Measurements from ENCODE around the gene RSPH1. TPM values are rescaled to one million over a fixed set of nuclear protein-coding genes. Genes with fewer than 3 reads are reported as not detected.

Gene RSPH1
- total RNA-seq, 1 experiment from 2014 or later = 0.51 TPM

DNA sequence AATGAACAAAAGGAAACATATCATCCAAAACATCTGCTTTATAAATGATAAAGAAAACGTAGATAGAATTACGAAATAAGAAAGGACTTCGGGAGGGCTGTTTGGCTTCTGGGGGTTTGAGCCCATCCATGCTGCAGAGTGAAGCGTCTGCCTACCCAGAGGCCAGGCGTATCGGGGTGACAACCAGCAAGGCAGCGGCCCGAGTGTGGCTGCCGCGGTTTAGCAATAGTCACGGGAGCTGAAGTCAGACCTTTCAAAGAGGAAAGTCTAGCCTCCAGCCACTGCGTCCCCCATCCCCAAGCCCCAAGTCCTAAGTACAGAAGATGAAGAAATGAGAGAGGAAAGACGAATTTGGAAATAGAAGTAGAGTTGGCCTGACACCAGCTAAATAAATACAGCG, 26.2 kb upstream of the RSPH1 start:
- Histone ChIP-seq H3K9me2 (replicated peaks; ENCODE audit: low read length) (no peaks in the 10 kb centered on the region), H3K27me3 (ENCODE audit: low read length) (no peaks in the 10 kb centered on the region), H3K36me3 (ENCODE audit: low read depth, low read length) (peaks cover 46% of the 10 kb centered on the region), H3F3A (ENCODE audit: low read length, unreplicated experiment) (no peaks in the 10 kb centered on the region), H2AFZ (ENCODE audit: low read length) (no peak overlapping the region), H3K9me3 (ENCODE audit: low read length) (no peaks in the 10 kb centered on the region), H3K9ac (ENCODE audit: low read length) (no peak overlapping the region), H4K20me1 (ENCODE audit: low read length) (no peaks in the 10 kb centered on the region), H3K4me2 (ENCODE audit: low read length) (no peak overlapping the region), H3K27ac (ENCODE audit: low read length) (no peak overlapping the region), H3K4me3 (ENCODE audit: low read length) (no peak overlapping the region), H3K4me1 (ENCODE audit: insufficient read depth, low read length) (peaks cover 40% of the 10 kb centered on the region), H3K79me2 (ENCODE audit: low read length) (peaks cover 46% of the 10 kb centered on the region)
- no TSS peak for BruUV-seq (replicated peaks)
- ChIA-PET CTCF (no interaction called here), POLR2A (ENCODE audit: unreplicated experiment) (no interaction called here)
- TF ChIP-seq EZH2phosphoT487 (IDR thresholded peaks at IDR 0.05; ENCODE audit: borderline replicate concordance, low read length) = no peak
- DNase-seq (no peak), ATAC-seq (no peak)
- intact Hi-C loops (cut with micrococcal nuclease) = no loop called here

DNA sequence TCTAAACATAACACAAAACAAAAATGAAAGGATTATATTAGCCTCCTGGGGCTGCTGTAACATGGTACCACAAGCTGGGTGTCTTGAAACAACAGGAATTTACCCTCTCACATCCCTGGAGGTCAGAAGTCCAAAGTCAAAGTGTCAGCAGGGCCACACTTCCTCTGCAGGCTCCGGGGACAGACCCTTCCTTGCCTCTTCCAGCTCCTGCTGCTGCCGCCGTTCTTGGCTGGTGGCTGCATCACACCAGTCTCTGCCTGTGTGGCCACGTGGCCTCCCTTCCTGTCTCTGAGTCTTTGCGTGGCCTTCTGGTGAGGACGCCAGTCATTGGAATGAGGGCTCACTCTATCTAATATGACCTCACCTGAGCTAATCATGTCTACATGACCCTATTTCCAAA, 25.8 kb upstream of the RSPH1 start:
- peaks cover 44% of the 10 kb centered on the region for H3K36me3 ChIP-seq (ENCODE audit: low read depth, low read length)
- no peaks in the 10 kb centered on the region for H4K20me1 ChIP-seq (ENCODE audit: low read length)
- peaks cover 44% of the 10 kb centered on the region for H3K4me1 ChIP-seq (ENCODE audit: insufficient read depth, low read length)
- TF ChIP-seq, protein P1, sequence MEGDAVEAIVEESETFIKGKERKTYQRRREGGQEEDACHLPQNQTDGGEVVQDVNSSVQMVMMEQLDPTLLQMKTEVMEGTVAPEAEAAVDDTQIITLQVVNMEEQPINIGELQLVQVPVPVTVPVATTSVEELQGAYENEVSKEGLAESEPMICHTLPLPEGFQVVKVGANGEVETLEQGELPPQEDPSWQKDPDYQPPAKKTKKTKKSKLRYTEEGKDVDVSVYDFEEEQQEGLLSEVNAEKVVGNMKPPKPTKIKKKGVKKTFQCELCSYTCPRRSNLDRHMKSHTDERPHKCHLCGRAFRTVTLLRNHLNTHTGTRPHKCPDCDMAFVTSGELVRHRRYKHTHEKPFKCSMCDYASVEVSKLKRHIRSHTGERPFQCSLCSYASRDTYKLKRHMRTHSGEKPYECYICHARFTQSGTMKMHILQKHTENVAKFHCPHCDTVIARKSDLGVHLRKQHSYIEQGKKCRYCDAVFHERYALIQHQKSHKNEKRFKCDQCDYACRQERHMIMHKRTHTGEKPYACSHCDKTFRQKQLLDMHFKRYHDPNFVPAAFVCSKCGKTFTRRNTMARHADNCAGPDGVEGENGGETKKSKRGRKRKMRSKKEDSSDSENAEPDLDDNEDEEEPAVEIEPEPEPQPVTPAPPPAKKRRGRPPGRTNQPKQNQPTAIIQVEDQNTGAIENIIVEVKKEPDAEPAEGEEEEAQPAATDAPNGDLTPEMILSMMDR (conservative IDR thresholded peaks at IDR 0.05; ENCODE audit: low read depth, low read length) = no peak
- TF ChIP-seq EZH2phosphoT487 (IDR thresholded peaks at IDR 0.05; ENCODE audit: borderline replicate concordance, low read length) (no peak), EZH2 (IDR thresholded peaks at IDR 0.05; ENCODE audit: low read length, unreplicated experiment) (no peak)
- peaks cover 51% of the 10 kb centered on the region for H3K79me2 ChIP-seq (ENCODE audit: low read length)
- H3K4me3 ChIP-seq (ENCODE audit: low read length) = no peak overlapping the region
- H3K9me2 ChIP-seq (replicated peaks; ENCODE audit: low read length) = no peaks in the 10 kb centered on the region
- DNase-seq (no peak), ATAC-seq (no peak)
- no TSS peak for BruUV-seq (replicated peaks)
- no peak overlapping the region for H2AFZ ChIP-seq (ENCODE audit: low read length)
- H3K27me3 ChIP-seq (ENCODE audit: low read length) = no peaks in the 10 kb centered on the region
- CTCF ChIA-PET = no interaction called here
- no peak overlapping the region for H3K4me2 ChIP-seq (ENCODE audit: low read length)
- POLR2A ChIA-PET (ENCODE audit: unreplicated experiment) = no interaction called here
- no peaks in the 10 kb centered on the region for H3F3A ChIP-seq (ENCODE audit: low read length, unreplicated experiment)
- H3K27ac ChIP-seq (ENCODE audit: low read length) = no peak overlapping the region
- H3K9me3 ChIP-seq (ENCODE audit: low read length) = no peaks in the 10 kb centered on the region
- intact Hi-C loops (cut with micrococcal nuclease) = no loop called here
- no peak overlapping the region for H3K9ac ChIP-seq (ENCODE audit: low read length)

DNA sequence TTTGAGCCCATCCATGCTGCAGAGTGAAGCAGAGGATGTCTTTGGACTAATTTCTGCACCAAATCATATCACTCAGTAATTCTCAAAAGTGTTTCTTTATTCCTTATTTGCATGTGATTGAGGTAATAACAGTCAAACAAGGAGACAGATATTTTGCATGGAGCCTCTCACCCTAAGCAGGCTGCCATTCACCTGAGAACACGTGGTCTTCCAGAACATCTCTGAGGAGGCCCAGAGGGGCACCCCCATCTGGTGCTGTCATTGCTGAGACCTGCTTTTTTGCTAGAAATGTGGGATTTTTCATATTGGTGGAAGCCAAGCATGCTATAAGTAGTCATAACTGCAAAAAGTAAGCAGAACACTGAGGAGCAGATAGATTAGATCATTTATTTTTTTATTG, 25.4 kb upstream of the RSPH1 start:
- Histone ChIP-seq H3K4me2 (ENCODE audit: low read length) (no peak overlapping the region), H3K27me3 (ENCODE audit: low read length) (no peaks in the 10 kb centered on the region), H3K4me3 (ENCODE audit: low read length) (no peak overlapping the region), H2AFZ (ENCODE audit: low read length) (no peak overlapping the region), H4K20me1 (ENCODE audit: low read length) (no peaks in the 10 kb centered on the region), H3K9me3 (ENCODE audit: low read length) (no peaks in the 10 kb centered on the region), H3K27ac (ENCODE audit: low read length) (no peak overlapping the region), H3K9me2 (replicated peaks; ENCODE audit: low read length) (no peaks in the 10 kb centered on the region), H3K79me2 (ENCODE audit: low read length) (peaks cover 55% of the 10 kb centered on the region), H3K9ac (ENCODE audit: low read length) (no peak overlapping the region), H3K36me3 (ENCODE audit: low read depth, low read length) (peaks cover 40% of the 10 kb centered on the region), H3F3A (ENCODE audit: low read length, unreplicated experiment) (no peaks in the 10 kb centered on the region), H3K4me1 (ENCODE audit: insufficient read depth, low read length) (peaks cover 48% of the 10 kb centered on the region)
- intact Hi-C loops (cut with micrococcal nuclease) = no loop called here
- ATAC-seq = no peak
- TF ChIP-seq EZH2phosphoT487 (IDR thresholded peaks at IDR 0.05; ENCODE audit: borderline replicate concordance, low read length) (no peak), EZH2 (IDR thresholded peaks at IDR 0.05; ENCODE audit: low read length, unreplicated experiment) (no peak)
- CTCF ChIA-PET = no interaction called here
- DNase-seq = no peak
- POLR2A ChIA-PET (ENCODE audit: unreplicated experiment) = no interaction called here
- BruUV-seq (replicated peaks) = no TSS peak

DNA sequence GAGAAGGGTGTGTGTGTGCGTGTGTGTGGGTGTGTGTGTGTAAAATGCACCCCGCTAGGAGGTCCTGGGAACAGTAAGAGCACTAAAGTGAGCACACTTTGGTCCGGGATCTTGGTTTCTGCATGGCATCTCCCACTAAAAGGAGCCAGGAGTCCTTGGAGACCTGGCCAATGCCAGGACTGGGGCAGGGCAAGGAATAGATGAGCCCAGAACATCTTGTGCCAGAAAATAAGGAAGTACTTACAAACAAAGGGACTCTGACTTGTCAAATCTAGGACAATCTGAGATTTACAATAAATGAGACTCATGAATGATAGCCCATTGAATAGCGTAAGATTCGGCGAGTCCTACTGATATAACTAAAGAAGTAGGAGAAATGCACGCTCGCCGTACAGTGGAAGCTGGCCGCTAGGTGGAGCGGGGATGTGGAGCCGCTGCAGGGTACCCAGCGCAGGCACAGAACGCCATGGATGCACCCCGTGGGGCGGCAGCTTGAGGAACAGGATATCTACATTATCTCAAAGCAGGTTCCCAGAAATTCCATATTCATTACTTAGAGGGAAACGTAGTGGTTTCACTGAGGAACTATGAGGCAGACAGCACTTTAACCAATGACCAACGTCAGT, 24.7 kb upstream of the RSPH1 start:
- BruUV-seq (replicated peaks) = no TSS peak
- Histone ChIP-seq H3K9me3 (ENCODE audit: low read length) (no peaks in the 10 kb centered on the region), H2AFZ (ENCODE audit: low read length) (no peak overlapping the region), H3K4me2 (ENCODE audit: low read length) (no peak overlapping the region), H3K4me1 (ENCODE audit: insufficient read depth, low read length) (peaks cover 53% of the 10 kb centered on the region), H3K36me3 (ENCODE audit: low read depth, low read length) (peaks cover 34% of the 10 kb centered on the region), H3K79me2 (ENCODE audit: low read length) (peaks cover 59% of the 10 kb centered on the region), H3K27ac (ENCODE audit: low read length) (no peak overlapping the region), H3K27me3 (ENCODE audit: low read length) (no peaks in the 10 kb centered on the region), H3K9me2 (replicated peaks; ENCODE audit: low read length) (no peaks in the 10 kb centered on the region), H3K9ac (ENCODE audit: low read length) (no peak overlapping the region), H3K4me3 (ENCODE audit: low read length) (no peak overlapping the region), H3F3A (ENCODE audit: low read length, unreplicated experiment) (no peaks in the 10 kb centered on the region), H4K20me1 (ENCODE audit: low read length) (no peaks in the 10 kb centered on the region)
- DNase-seq (no peak), ATAC-seq (no peak)
- POLR2A ChIA-PET (ENCODE audit: unreplicated experiment) = no interaction called here
- intact Hi-C loops (cut with micrococcal nuclease) = no loop called here
- CTCF ChIA-PET = no interaction called here
- TF ChIP-seq EZH2 (IDR thresholded peaks at IDR 0.05; ENCODE audit: low read length, unreplicated experiment) (no peak), EZH2phosphoT487 (IDR thresholded peaks at IDR 0.05; ENCODE audit: borderline replicate concordance, low read length) (no peak)
- TF ChIP-seq, protein P1 (conservative IDR thresholded peaks at IDR 0.05; ENCODE audit: low read depth, low read length) = no peak
